Smooth muscle cell (in vitro differentiated cells): ENCODE measurements around the gene AQP11. TPM values are rescaled to one million over a fixed set of nuclear protein-coding genes. Genes with fewer than 3 reads are reported as not detected.

Experiments used
- DNase-seq: peaks from one replicate; lab custom pipeline; 2025; ENCODE audit not compliant: unreplicated experiment; lab: John Stamatoyannopoulos, UW
- H2AFZ ChIP-seq: fragments of 200-600 bp; sonication (generic); 2 replicates; pipeline ENCODE4 v1.6.0; 2016; ENCODE audit warnings: antibody characterized with exemption, low read depth, mild to moderate bottlenecking
- H3F3A ChIP-seq: fragments of 200-600 bp; sonication (generic); 2 replicates; pipeline ENCODE4 v1.6.0; 2017; ENCODE audit warnings: antibody characterized with exemption, low read depth
- H3K27ac ChIP-seq: fragments of 200-600 bp; sonication (generic); 2 replicates; pipeline ENCODE4 v1.5.1; 2016; ENCODE audit warnings: low read depth, mild to moderate bottlenecking
- H3K27me3 ChIP-seq: fragments of 200-600 bp; sonication (generic); 2 replicates; pipeline ENCODE4 v1.6.1; 2016; ENCODE audit warnings: low read depth, mild to moderate bottlenecking
- H3K36me3 ChIP-seq: fragments of 200-600 bp; sonication (generic); 2 replicates; pipeline ENCODE4 v1.5.1; 2016; ENCODE audit warnings: low read depth
- H3K4me1 ChIP-seq: fragments of 200-600 bp; sonication (generic); 2 replicates; pipeline ENCODE4 v1.5.1; 2016; ENCODE audit warnings: low read depth
- H3K4me2 ChIP-seq: fragments of 200-600 bp; sonication (generic); 2 replicates; pipeline ENCODE4 v1.6.0; 2016; ENCODE audit warnings: mild to moderate bottlenecking
- H3K4me3 ChIP-seq: fragments of 200-600 bp; sonication (generic); 2 replicates; pipeline ENCODE4 v1.5.1; 2016; ENCODE audit warnings: mild to moderate bottlenecking
- H3K79me2 ChIP-seq: fragments of 200-600 bp; sonication (generic); 2 replicates; pipeline ENCODE4 v1.6.0; 2016; ENCODE audit warnings: low read depth, mild to moderate bottlenecking
- H3K9ac ChIP-seq: fragments of 200-600 bp; sonication (generic); 2 replicates; pipeline ENCODE4 v1.6.0; 2016; ENCODE audit warnings: low read depth
- H3K9me3 ChIP-seq: fragments of 200-600 bp; sonication (generic); replicated peaks from 2 replicates; pipeline ENCODE4 v1.5.1; 2016; ENCODE audit warnings: low read depth
- H4K20me1 ChIP-seq: fragments of 200-600 bp; sonication (generic); 2 replicates; pipeline ENCODE4 v1.6.0; 2016; ENCODE audit warnings: low read depth
- WGBS: methylation state at CpG from one replicate; pipeline ENCODE4 v1.1.7; 2016; ENCODE audit warnings: low lambda C conversion rate; 5-methylcytosine and 5-hydroxymethylcytosine counted together
- polyA plus RNA-seq: library from polyadenylated mRNA; unstranded; fragments of >200 nt; fragmentation: Nextera tagmentation; extraction: Ambion mirVana; gene quantifications from 2 replicates; pipeline ENCODE4 v1.2.1, GENCODE V29; 2016
- total RNA-seq: library from RNA; depleted of rRNA; stranded (reverse); fragments of >200 nt; gene quantifications from 2 replicates; pipeline ENCODE4 v1.2.3, GENCODE V29; 2014
- TF ChIP-seq, protein P1 (sequence below): fragments of 200-600 bp; sonication (generic); IDR thresholded peaks from 2 replicates; pipeline ENCODE4 v1.5.1; 2017; ENCODE audit warnings: borderline replicate concordance, mild to moderate bottlenecking, antibody characterized with exemption; ENCODE audit not compliant: insufficient read depth, poor library complexity, severe bottlenecking

The AQP11 gene
- total and polyA plus RNA-seq, 2 experiments from 2014 or later: 0.22 to 0.54 TPM

DNA sequence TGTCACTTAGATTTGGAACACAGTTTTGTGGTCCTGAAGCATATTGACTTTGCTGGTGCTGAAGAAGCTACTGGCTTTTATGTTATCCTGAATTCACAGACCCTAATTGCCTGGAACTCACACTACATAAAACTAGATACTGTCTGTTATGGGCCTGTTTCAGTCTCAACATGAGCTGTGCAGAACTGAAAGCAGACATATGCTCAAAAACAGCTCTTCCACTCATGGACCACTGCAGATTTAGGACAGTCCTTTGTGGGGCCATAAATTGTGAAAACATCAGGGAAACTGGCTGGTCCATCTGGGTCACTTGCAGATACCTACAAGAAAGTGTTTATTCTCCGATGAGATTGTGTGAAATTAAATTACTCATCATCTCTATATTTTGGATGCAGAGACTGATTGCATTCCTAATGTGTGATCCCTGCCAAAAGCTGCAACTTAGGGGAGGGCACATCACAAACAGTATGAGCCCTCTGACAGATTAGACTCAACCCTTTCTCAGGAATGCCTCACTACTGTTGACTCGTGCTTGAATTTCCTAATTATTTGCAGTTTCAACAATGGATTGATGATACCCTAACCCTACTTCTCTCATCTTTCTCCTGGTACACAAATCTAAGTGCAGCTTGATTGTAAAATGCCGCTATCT lies 58.0 kb downstream of the AQP11 start:
- H3K9me3 ChIP-seq: no peaks in the 10 kb centered on the region
- H3K79me2 ChIP-seq: no peaks in the 10 kb centered on the region
- no peaks in the 10 kb centered on the region for H3K4me1 ChIP-seq
- no peak for DNase-seq
- no peak overlapping the region for H2AFZ ChIP-seq
- no peak overlapping the region for H3K27ac ChIP-seq
- H3K4me3 ChIP-seq: no peak overlapping the region
- H3K36me3 ChIP-seq: no peaks in the 10 kb centered on the region
- H3K27me3 ChIP-seq: no peaks in the 10 kb centered on the region
- no peak overlapping the region for H3K4me2 ChIP-seq
- H3F3A ChIP-seq: no peaks in the 10 kb centered on the region
- H4K20me1 ChIP-seq: no peaks in the 10 kb centered on the region
- TF ChIP-seq, protein P1, sequence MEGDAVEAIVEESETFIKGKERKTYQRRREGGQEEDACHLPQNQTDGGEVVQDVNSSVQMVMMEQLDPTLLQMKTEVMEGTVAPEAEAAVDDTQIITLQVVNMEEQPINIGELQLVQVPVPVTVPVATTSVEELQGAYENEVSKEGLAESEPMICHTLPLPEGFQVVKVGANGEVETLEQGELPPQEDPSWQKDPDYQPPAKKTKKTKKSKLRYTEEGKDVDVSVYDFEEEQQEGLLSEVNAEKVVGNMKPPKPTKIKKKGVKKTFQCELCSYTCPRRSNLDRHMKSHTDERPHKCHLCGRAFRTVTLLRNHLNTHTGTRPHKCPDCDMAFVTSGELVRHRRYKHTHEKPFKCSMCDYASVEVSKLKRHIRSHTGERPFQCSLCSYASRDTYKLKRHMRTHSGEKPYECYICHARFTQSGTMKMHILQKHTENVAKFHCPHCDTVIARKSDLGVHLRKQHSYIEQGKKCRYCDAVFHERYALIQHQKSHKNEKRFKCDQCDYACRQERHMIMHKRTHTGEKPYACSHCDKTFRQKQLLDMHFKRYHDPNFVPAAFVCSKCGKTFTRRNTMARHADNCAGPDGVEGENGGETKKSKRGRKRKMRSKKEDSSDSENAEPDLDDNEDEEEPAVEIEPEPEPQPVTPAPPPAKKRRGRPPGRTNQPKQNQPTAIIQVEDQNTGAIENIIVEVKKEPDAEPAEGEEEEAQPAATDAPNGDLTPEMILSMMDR: no peak
- 73% methylated on average over 3 of the region's 3 CpGs for WGBS
- H3K9ac ChIP-seq: no peak overlapping the region

DNA sequence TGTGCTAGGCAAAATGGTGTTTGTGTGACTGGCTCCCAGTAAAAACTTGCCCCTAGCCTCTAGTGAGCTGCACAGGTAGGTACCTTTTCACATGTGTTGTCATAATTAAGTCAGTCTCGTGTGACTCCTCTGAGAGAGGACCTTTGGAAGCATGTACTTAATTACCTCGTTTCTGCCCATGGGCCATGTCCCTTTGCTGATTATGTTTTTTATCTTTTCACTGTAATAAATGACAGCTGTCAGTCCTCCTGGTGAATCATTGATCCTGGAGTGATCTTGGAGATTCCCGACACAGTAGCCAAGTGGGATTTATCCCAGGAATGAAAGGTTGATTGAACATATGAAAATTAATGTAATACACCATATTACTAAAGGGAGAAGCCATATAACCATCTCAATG lies 60.4 kb downstream of the AQP11 start:
- no peak overlapping the region for H3K4me2 ChIP-seq
- no peaks in the 10 kb centered on the region for H3K36me3 ChIP-seq
- H3K9ac ChIP-seq: no peak overlapping the region
- TF ChIP-seq, protein P1: no peak
- no peak overlapping the region for H2AFZ ChIP-seq
- no peaks in the 10 kb centered on the region for H3K4me1 ChIP-seq
- 71% methylated on average over 3 of the region's 3 CpGs for WGBS
- H3F3A ChIP-seq: no peaks in the 10 kb centered on the region
- H3K27me3 ChIP-seq: no peaks in the 10 kb centered on the region
- H3K79me2 ChIP-seq: no peaks in the 10 kb centered on the region
- no peaks in the 10 kb centered on the region for H3K9me3 ChIP-seq
- no peak overlapping the region for H3K27ac ChIP-seq
- no peak for DNase-seq
- no peak overlapping the region for H3K4me3 ChIP-seq
- no peaks in the 10 kb centered on the region for H4K20me1 ChIP-seq

- H3K4me1 ChIP-seq: no peaks in the 10 kb centered on the region
- H3F3A ChIP-seq: no peaks in the 10 kb centered on the region
- H4K20me1 ChIP-seq: no peaks in the 10 kb centered on the region
- no peak overlapping the region for H2AFZ ChIP-seq
- no peaks in the 10 kb centered on the region for H3K79me2 ChIP-seq
- no peak overlapping the region for H3K9ac ChIP-seq
- DNase-seq: no peak
- no peaks in the 10 kb centered on the region for H3K27me3 ChIP-seq
- H3K9me3 ChIP-seq: no peaks in the 10 kb centered on the region
- TF ChIP-seq, protein P1: no peak
- WGBS: 92% methylated on average over 4 of the region's 4 CpGs
- H3K4me3 ChIP-seq: no peak overlapping the region
- no peak overlapping the region for H3K27ac ChIP-seq
- H3K36me3 ChIP-seq: no peaks in the 10 kb centered on the region
- H3K4me2 ChIP-seq: no peak overlapping the region
These were observed 65.1 kb downstream of the AQP11 start for GRCh38 chr11:77654770-77655434.
